ENCODE results near the gene PHKB.

GRCh38 chr16:47460711-47461597 is at the start of gene PHKB, which contains the start of gene ITFG1:
- TF ChIP-seq CTCF (IDR thresholded peaks at IDR 0.05): no peak
- TF ChIP-seq EZH2phosphoT487 (IDR thresholded peaks at IDR 0.05): no peak

Data from neural progenitor cell (in vitro differentiated cells).